AG20443 (cell line): ENCODE results near the gene EIF3F.

Source experiments
- DNase-seq: peaks from one replicate; pipeline ENCODE4 v3.0.0; 2012; ENCODE audit warnings: low spot score, mixed read lengths

EIF3F gene

DNA sequence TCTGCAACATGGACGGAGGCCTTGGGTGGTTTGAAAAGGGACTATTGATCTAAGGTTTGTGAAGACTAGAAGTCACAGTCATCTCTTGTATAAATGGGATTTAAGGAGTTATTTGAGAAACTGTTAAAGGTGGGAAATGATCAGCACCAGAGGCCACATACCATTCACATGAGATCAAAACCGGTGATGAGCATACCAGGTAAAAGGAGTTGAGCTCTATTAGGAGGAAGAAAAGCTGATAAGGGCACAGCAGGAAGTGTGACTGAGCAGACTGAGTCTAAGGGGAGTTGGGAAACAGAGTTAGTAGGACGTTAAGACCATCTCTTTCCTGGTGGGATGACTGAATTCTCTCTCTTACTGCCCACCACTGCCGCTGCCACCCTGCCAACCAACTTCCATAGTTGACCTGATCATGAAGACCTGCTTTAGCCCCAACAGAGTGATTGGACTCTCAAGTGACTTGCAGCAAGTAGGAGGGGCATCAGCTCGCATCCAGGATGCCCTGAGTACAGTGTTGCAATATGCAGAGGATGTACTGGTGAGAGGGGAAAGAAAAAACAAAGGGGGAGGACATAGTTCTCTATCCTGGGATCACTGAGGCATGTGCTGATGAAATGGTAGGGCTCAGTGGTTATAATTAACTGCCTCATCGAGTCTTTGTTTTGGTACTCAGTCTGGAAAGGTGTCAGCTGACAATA is 7.6 kb downstream of the EIF3F start:
- no peak for DNase-seq

DNA sequence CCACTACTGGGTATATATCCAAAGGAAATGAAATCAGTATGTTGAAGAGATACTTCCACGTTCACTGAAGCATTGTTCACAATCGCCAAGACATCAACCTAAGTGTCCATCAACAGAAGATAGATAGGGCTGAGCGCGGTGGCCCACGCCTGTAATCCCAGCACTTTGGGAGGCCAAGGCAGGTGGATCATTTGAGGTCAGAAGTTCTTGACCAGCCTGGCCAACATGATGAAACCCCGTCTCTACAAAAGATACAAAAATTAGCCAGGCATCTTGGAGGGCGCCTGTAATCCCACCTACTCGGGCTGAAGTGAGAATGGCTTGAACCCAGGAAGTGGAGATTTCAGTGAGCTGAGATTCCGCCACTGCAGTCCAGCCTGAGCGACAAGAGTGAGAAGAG is 12.7 kb downstream of the EIF3F start:
- no peak for DNase-seq

GRCh38 chr11:8000390-8000789 is 13.3 kb downstream of the EIF3F start:
- DNase-seq, result no peak

GRCh38 chr11:8002676-8003075 is 15.5 kb downstream of the EIF3F start:
- no peak for DNase-seq

DNA sequence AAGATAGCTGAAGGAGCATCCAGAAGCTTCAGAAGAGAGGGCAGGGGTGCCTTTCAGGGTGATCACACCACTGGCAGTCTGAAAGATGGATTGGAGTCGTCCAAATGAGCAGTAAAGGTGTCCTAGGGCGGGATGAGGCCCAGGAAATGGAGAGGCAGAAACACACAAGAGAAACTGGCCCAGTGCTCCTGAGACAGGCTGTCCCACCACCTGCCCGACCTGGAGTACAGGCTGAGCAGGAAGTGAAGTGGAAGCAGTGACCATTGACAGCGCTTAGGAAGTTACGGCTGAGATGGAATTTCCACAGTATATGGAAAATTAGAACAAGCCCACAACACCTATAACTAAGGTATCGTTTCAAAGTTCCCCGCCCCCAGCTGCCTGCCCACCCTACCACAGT is 16.1 kb downstream of the EIF3F start:
- DNase-seq, result no peak

- DNase-seq, result no peak
Observed at GRCh38 chr11:8004008-8004407, 16.9 kb downstream of the EIF3F start.

DNA sequence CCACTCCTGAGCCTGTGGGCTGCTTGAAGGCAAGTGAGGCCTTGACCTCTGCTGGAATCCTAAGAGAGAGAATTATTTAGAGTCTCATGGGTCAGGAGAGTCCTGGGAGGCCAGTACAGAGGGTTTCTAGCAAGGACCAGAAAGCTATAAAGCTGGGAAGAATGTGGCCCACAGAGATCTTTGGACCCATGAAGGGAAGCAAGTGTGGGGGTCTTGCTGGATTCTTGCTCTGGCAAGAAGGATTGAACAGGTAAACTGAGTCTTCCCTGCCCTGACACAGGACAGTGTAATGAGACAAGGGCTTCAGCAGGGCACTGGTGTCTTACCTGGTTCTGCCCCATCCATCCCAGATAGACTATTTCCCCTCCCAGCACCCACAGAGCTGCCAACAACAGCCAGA is 18.4 kb downstream of the EIF3F start:
- no peak for DNase-seq

- DNase-seq, result peak; percentile 84
Observed at GRCh38 chr11:8006349-8006977, 19.3 kb downstream of the EIF3F start.

DNA sequence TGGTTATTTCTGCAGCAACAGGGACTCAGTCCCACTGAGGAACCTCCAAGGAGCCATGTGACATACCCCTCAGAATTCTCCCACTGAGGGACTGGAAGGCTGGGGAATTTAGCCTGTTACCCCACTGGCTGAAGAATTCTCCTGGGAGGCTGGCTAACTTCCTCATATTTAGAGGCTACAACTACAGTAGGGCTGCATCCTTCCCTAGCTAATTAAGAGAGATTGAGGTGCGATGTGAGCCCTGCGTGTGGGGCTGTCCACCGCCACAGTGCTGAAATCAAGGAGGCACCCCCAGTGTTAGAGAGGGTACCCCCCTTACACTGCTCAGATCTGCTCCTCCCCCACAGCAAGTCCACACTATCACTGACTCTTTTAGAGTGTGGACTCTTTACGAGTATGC is 21.1 kb downstream of the EIF3F start:
- DNase-seq, result no peak

- DNase-seq, result no peak
Observed at GRCh38 chr11:8009856-8010255, 22.7 kb downstream of the EIF3F start.

DNA sequence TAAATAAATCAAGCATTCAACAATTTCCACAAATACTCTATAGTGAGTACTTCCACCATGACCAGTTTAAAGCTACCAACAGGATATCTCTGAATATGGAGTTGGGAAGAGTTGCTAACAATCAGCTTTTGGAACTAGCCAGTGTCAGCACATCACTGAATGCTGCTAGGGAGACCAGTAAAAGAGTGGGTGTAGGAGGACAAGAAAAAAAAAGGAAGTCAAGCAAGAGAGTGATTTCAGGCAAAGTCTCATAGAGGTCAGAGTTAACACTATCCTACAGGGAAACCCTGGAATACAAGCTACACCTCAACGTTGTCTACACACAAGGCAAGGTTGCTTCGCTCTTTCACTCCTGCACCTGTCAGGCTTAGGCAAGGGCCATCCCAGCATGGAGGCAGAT is 24.2 kb downstream of the EIF3F start:
- no peak for DNase-seq

- peak; percentile 72 for DNase-seq
Observed at GRCh38 chr11:8011981-8012444, 24.9 kb downstream of the EIF3F start.

DNA sequence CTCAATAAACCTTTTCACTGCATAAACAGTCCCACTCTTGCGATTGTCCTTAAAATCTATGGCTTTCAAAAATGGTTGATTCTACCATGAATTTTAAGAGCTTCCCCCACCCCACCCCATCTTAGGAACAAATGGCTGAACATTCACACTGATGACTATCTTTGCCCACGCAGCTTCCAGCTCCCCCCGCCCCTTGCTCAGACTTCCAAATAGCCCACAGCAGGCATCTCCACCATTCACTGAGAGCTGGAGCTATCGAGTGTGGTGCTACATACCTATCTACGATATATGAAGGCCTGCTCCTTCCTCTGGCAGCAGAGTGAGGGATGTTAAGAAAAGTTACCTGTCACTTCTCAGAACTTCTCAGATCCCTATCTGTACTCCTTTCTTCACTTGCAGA is 26.7 kb downstream of the EIF3F start:
- no peak for DNase-seq

DNA sequence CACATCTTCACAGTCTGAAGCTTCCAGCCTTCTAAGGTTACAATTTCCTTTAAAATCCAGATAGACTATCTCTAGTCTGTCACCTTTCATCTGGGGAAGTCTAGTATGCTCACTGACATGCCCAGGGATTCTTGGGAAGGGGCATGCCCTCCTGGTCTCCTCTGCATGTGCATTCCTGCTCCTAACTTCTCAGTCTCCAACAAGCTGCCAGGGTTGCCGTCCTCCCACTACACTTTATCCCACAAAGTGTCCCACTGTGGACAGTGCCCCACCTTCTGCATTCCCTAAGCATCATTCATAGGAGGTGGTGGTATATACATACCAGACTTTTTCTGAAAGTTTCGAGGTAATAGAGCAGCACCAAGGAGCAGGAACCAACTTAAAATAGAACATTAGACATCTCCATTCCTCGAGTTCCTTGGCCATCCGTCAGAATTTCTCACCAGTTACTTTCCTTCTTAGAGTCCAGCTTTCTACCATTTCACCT is 28.7 kb downstream of the EIF3F start:
- DNase-seq, result peak; percentile 32

GRCh38 chr11:8016440-8016839 is 29.3 kb downstream of the EIF3F start:
- DNase-seq, result no peak

DNA sequence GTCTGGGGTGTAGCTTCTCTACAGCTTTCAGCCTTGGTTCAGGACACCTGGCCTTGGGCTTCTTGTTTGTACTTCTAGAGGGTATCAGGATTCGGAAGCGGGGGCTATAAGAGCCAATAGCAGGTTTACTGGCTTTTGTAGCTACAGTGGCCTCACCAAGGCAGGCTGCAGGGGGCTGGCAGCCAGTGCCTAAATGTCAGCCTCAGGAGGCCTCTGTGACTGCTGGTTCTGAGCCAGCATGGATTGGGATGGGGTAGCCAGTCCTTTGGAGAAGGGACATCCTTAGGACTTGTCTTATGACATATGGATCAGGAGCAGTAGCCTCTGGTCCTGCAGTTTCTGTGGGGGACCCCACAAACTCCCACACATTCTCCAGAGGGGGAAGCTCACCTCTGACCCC is 29.9 kb downstream of the EIF3F start:
- no peak for DNase-seq

- no peak for DNase-seq
Observed at GRCh38 chr11:8017894-8018483, 30.9 kb downstream of the EIF3F start.

DNA sequence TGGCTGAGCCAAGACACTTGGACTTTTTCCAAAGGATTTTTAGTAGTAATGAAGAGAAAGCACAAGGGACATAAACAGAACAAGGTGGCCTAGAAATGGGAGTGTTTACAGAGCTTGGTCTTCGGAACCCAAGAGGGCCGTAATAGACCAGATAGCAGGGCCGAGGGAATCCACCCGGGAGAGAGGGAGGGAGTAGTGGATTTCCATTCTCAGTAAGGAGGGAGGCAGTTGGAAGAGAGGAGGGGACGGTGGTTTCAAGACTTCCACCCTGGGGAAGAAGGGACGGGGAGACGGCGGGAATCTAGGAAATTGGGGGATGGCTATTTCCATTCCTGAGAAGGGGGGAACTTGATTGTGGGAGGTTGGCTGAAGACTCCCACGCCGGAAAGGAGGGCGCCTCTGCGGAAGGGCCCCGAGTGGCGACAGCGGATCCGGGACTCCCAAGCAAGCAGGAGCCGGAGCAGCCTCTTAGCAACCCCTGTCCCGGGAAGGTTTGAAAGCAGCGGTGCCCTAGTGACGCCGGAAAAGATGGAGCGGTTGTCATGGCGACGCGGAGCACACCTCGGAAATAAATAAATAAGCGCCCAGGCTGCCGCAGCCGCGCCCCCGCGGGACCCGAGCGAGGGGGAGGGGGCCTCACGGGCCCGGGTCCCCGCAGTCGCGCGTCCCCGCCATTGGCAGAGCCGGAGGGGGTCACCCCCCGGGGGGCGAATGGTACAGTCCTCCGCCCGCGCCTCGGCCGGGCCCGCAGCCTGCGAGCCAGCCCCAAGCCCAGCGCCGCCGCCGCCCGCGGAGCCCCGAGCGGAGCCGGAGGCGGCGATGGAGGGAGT is 31.6 kb downstream of the EIF3F start:
- DNase-seq, result peak; percentile 89

DNA sequence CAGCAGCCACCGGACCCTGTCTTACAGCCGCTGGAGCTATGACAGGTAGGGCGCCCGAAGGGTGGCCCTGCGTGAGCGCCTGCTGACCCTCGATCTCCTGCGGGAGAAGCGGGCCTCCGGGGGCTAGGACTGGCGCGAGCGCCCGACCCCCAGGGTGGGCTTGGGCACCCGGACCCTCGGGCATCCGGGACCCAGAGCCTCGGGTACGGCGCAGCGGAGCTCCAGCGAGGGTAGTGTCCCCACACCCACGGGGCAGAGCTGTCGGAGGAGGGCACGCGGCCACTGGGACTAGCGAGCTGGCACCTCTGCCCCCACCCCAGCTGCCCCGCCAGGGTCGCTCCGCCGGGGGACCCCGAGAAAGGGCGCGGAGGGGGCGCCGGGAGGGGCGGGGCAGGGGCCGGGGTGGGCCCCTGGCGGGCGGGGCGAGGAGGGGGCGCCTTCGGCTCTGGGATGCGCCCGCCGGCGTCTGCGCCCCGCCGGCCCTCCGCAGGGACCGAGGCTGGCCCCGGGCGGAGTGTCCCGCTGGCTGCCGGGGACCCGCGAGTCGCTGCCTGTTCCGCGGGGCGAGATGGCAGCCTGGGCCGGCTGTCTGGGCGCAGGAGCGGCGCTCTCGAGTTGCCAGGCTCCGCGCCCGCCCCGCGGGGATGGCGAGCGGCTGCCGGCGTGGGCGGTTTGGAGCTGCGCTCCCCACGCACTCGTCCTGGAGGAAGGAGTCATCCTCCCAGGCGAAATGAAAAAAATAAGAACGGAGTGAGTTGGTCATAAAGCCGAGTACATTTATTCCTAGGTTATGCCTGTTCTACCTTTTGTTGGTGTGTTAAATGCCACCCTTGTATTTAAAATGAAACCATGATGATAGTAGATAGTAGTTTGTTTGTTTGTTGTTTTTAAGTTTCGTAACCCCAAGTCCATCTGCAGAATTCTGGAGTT is 32.4 kb downstream of the EIF3F start:
- DNase-seq, result peak; percentile 77

GRCh38 chr11:8020244-8020597 is 33.1 kb downstream of the EIF3F start:
- no peak for DNase-seq

- DNase-seq, result no peak
Observed at GRCh38 chr11:8021920-8022319, 34.8 kb downstream of the EIF3F start.
